IPS-18a (cell line): ENCODE results near the gene IGFBP4.

ENCODE experiments used
- H3K27ac ChIP-seq: one replicate; pipeline ENCODE4 v1.5.1; 2013; ENCODE audit warnings: low read length
- H3K27me3 ChIP-seq: one replicate; pipeline ENCODE4 v1.6.1; 2013; ENCODE audit warnings: mild to moderate bottlenecking, low read length; ENCODE audit not compliant: control insufficient read depth, insufficient read depth
- H3K36me3 ChIP-seq: one replicate; pipeline ENCODE4 v1.6.1; 2013; ENCODE audit warnings: low read depth, low read length; ENCODE audit not compliant: control insufficient read depth
- H3K4me1 ChIP-seq: one replicate; pipeline ENCODE4 v1.6.1; 2013; ENCODE audit warnings: low read depth, low read length; ENCODE audit not compliant: control insufficient read depth
- H3K4me3 ChIP-seq: one replicate; pipeline ENCODE4 v1.5.1; 2013; ENCODE audit warnings: low read length
- H3K9ac ChIP-seq: one replicate; pipeline ENCODE4 v1.6.1; 2013; ENCODE audit warnings: mild to moderate bottlenecking, low read length, moderate library complexity
- H3K9me3 ChIP-seq: one replicate; pipeline ENCODE4 v1.6.1; 2013; ENCODE audit warnings: low read depth, low read length; ENCODE audit not compliant: control insufficient read depth

Gene IGFBP4

DNA sequence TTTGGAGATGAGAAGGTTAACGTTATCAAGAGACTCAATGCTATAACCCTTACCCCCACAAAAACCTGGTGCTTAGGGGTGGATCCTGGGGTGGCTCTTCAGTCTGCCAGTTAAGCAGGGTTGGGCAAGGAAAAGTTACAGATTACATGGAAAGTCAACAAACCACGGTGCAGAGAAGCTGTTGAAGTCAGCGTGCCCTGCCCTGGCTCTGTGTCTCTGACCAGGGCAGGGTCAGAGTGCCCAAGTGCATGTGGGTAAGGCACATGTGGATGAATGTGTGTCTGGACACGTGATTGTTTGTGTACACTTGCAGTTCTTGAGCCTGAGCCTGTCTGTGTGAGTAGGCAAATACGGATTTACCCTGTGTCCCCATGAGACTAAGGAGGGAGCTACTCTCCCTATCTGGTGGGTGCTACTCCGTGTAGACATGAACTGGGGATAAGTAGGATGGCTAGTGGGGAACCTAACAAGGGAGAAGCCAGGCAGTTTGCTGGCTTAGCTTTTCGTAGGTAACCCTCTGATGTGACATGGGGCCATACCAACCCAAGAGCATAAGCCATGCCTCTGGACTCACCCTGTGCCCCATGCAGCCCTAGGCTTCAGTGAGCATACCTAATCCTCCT lies 5.5 kb downstream of the IGFBP4 start:
- Histone ChIP-seq H3K4me3 (no peak overlapping the region), H3K9me3 (no peaks in the 10 kb centered on the region), H3K27me3 (peaks cover 5% of the 10 kb centered on the region), H3K36me3 (peaks cover 7% of the 10 kb centered on the region), H3K9ac (no peak overlapping the region), H3K27ac (no peak overlapping the region), H3K4me1 (peaks cover 23% of the 10 kb centered on the region)

DNA sequence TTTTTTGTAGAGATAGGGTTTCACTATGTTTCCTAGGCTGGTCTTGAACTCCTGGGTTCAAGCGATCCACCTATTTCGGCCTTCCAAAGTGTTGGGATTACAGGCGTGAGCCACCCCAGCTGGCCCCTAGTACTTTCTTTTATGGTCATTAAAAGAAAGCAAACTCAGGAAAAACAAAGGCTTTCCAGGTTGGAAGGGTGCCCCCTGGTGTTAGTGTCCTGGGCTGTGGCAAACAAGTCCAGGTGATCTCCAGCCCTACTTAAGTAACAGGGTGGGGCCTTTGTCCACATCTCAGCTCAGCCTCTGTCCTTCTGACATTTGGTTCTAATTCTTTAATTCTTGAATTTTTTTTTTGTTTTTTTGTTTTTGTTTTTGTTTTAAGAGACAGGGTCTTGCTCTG lies 6.9 kb downstream of the IGFBP4 start:
- Histone ChIP-seq H3K4me1 (peaks cover 13% of the 10 kb centered on the region), H3K9me3 (no peaks in the 10 kb centered on the region), H3K4me3 (no peak overlapping the region), H3K27ac (no peak overlapping the region), H3K27me3 (no peaks in the 10 kb centered on the region), H3K36me3 (peaks cover 18% of the 10 kb centered on the region), H3K9ac (no peak overlapping the region)

DNA sequence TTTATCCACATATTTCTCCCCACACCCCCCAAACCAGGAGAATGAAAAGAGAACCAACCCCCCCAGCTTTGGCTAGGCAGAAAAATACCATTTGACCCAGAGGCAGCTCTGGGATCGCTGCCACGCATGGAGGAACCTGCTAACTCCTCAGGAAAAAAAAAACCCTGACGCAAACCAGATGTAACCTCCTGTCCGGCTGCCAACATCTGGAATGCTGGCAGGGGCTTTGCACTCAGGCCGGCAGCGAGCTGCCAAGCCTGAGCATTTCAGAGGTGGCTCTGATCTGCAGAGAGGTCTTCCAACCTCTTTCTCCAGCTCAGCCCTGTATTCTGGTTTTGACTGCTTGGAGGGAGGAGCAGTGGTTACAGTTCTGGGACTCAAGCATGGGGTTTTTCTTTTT lies 8.2 kb downstream of the IGFBP4 start:
- H3K4me1 ChIP-seq: peaks cover 7% of the 10 kb centered on the region

DNA sequence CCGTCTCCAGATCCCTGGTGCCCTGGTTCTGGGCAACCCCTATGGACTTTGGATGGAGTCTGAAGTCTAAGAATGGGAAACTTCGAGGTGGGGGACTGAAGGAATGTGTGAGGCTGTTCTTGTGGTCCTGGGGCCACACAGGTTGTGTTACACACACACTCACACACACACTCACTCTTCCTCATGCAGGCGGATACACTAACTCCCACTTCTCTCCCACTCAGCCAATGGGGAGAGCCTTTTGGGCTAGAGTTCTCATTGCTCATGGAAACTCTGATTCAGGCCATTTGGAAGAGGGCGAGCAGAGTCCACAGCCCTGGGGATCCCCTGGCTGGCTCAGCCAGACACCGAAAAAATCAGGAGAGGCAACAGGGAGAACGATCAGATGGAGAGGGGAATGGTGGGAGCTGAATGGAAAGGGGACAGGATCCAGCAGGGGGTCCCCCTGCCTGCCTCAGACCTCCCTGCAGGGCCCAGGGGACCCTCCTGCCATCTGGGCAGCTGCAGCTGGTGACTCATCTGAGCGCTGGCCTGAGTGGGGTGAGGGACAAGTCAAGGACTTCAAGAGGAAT lies 9.1 kb downstream of the IGFBP4 start:
- Histone ChIP-seq H3K27ac (no peak overlapping the region), H3K4me1 (peaks cover 7% of the 10 kb centered on the region), H3K27me3 (no peaks in the 10 kb centered on the region), H3K9ac (no peak overlapping the region), H3K4me3 (no peak overlapping the region), H3K9me3 (no peaks in the 10 kb centered on the region), H3K36me3 (peaks cover 23% of the 10 kb centered on the region)

More for the DNA sequence above, 8.2 kb downstream of the IGFBP4 start:
- no peak overlapping the region for H3K4me3 ChIP-seq
- H3K27ac ChIP-seq: no peak overlapping the region
- H3K27me3 ChIP-seq: no peaks in the 10 kb centered on the region
- H3K9ac ChIP-seq: no peak overlapping the region
- no peaks in the 10 kb centered on the region for H3K9me3 ChIP-seq
- H3K36me3 ChIP-seq: peaks cover 23% of the 10 kb centered on the region

DNA sequence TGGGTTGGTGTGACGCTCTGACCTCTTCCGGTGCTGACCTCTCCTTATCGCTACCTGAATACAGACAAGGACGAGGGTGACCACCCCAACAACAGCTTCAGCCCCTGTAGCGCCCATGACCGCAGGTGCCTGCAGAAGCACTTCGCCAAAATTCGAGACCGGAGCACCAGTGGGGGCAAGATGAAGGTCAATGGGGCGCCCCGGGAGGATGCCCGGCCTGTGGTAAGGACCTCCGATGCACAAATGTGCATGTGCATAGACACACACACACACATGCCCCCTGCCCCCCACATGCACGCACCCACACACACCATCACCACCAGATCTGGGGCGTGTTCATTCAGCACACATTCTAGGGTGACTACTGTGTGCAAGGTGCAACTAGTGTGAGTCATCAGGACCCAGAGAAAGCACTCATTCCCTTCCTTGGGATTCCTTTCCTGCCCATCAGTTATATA lies 9.7 kb downstream of the IGFBP4 start:
- peaks cover 13% of the 10 kb centered on the region for H3K4me1 ChIP-seq
- H3K27ac ChIP-seq: no peak overlapping the region

DNA sequence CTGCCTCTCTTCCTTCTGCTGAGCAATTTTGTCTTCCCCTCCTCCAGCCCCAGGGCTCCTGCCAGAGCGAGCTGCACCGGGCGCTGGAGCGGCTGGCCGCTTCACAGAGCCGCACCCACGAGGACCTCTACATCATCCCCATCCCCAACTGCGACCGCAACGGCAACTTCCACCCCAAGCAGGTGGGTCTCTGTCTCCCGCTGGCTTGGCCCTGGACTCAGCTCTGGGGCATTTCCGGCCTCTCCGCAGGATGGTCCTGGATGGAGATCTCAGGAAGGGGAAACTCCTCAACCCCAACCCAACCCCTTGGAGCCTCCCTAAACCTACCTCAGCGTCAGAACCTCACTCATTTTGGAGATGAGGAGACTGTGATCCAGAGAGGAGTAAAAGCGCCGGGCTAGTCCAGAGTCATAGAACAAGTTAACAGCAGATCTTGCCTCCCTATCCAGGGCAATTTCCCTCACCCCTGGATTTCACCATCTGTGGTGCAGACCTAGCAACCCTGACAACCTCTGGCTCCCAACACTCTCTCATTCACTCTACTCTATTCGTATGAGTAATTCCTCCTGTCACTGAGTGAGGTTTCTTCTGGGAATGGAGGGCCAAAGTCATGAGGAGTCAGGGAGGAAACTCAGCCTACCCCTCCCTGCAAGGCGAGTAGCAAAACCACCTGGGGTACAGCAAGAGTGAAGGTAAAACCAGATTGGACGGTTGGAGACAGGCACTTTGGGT lies 10.8 kb downstream of the IGFBP4 start:
- Histone ChIP-seq H3K27ac (no peak overlapping the region), H3K9ac (no peak overlapping the region), H3K4me1 (peaks cover 12% of the 10 kb centered on the region), H3K4me3 (no peak overlapping the region), H3K27me3 (no peaks in the 10 kb centered on the region), H3K36me3 (peaks cover 23% of the 10 kb centered on the region), H3K9me3 (no peaks in the 10 kb centered on the region)

More for the DNA sequence above, 9.7 kb downstream of the IGFBP4 start:
- Histone ChIP-seq H3K36me3 (peaks cover 23% of the 10 kb centered on the region), H3K9me3 (no peaks in the 10 kb centered on the region), H3K27me3 (no peaks in the 10 kb centered on the region), H3K4me3 (no peak overlapping the region), H3K9ac (no peak overlapping the region)

DNA sequence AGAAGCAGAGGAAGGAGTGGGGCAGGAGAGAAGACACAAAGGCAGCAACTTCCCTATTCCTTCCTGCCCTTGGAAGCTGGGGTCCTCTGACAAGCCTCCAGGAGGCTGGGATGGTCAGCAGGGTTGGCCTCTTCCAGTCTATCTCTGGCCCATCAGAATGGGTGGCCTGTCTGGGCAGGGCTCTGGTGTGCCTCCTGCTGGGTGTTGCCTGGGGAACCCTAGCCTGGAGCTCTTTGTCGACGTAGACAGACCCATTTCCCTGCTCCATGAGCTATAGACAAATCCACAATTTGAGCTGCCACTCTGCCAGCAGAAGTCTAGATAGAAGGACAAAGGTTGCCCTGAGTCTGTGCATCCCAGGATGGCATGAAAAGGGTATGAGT lies 11.4 kb downstream of the IGFBP4 start:
- peaks cover 12% of the 10 kb centered on the region for H3K4me1 ChIP-seq
- no peak overlapping the region for H3K27ac ChIP-seq
- no peaks in the 10 kb centered on the region for H3K9me3 ChIP-seq
- H3K4me3 ChIP-seq: no peak overlapping the region
- H3K36me3 ChIP-seq: peaks cover 23% of the 10 kb centered on the region
- H3K27me3 ChIP-seq: no peaks in the 10 kb centered on the region
- no peak overlapping the region for H3K9ac ChIP-seq

DNA sequence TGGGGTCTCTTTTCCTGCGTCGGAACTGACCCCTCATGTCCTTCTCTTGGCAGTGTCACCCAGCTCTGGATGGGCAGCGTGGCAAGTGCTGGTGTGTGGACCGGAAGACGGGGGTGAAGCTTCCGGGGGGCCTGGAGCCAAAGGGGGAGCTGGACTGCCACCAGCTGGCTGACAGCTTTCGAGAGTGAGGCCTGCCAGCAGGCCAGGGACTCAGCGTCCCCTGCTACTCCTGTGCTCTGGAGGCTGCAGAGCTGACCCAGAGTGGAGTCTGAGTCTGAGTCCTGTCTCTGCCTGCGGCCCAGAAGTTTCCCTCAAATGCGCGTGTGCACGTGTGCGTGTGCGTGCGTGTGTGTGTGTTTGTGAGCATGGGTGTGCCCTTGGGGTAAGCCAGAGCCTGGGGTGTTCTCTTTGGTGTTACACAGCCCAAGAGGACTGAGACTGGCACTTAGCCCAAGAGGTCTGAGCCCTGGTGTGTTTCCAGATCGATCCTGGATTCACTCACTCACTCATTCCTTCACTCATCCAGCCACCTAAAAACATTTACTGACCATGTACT lies 13.2 kb downstream of the IGFBP4 start:
- Histone ChIP-seq H3K9ac (no peak overlapping the region), H3K27ac (no peak overlapping the region), H3K4me1 (peaks cover 9% of the 10 kb centered on the region), H3K4me3 (no peak overlapping the region), H3K27me3 (no peaks in the 10 kb centered on the region), H3K9me3 (no peaks in the 10 kb centered on the region), H3K36me3 (peaks cover 23% of the 10 kb centered on the region)

DNA sequence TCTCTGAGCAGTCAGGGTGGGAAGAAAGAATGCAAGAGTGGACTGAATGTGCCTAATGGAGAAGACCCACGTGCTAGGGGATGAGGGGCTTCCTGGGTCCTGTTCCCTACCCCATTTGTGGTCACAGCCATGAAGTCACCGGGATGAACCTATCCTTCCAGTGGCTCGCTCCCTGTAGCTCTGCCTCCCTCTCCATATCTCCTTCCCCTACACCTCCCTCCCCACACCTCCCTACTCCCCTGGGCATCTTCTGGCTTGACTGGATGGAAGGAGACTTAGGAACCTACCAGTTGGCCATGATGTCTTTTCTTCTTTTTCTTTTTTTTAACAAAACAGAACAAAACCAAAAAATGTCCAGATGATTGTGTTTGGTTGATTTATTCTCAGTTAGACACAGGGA lies 14.1 kb downstream of the IGFBP4 start:
- no peaks in the 10 kb centered on the region for H3K27me3 ChIP-seq
- H3K9ac ChIP-seq: no peak overlapping the region
- peaks cover 23% of the 10 kb centered on the region for H3K36me3 ChIP-seq

DNA sequence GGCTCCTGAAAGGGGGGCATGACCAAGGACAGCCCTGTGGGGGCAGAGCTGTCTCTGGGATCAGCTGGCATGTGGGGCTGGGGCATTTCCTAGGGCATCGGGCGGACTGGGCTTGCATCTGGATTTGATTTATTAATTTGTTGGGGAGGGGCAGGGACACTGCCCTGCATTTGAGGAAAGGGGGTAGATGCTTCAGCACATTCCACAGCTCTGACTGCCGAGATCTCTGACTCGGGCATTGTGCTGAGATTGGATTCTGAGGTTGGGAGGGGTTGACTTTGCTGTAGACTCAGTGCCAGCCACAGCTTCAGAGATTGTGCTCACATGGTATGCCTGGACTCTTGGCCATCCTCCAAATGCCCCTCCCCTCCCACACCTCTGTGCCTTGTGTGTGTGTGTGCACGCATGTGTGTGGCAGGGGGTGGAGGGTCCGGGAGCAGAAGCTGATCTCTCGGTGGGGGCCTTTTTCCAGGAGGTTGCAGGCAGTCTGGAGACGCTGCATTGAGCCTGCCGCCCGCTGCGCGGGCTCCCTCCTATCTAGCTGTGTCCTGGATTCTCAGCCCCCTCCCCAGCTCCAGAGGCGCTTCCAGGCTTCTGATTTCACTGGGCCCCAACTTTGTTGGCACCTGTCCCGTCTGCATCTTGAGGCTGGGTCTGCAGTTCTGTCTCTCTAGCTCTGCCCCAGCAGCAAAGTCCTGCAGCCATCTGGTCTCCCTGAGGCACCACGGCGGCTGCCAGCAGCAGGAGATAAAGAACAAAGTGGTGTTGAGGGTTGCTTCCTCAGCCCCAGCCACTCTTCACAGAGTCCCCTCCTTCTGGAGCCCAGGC lies 14.9 kb downstream of the IGFBP4 start:
- no peak overlapping the region for H3K4me3 ChIP-seq
- H3K9ac ChIP-seq: no peak overlapping the region
- H3K9me3 ChIP-seq: no peaks in the 10 kb centered on the region
- H3K36me3 ChIP-seq: peaks cover 20% of the 10 kb centered on the region
- H3K27ac ChIP-seq: no peak overlapping the region
- peaks cover 19% of the 10 kb centered on the region for H3K4me1 ChIP-seq
- H3K27me3 ChIP-seq: no peaks in the 10 kb centered on the region

More for the DNA sequence above, 14.1 kb downstream of the IGFBP4 start:
- Histone ChIP-seq H3K27ac (no peak overlapping the region), H3K4me1 (peaks cover 11% of the 10 kb centered on the region), H3K4me3 (no peak overlapping the region), H3K9me3 (no peaks in the 10 kb centered on the region)

DNA sequence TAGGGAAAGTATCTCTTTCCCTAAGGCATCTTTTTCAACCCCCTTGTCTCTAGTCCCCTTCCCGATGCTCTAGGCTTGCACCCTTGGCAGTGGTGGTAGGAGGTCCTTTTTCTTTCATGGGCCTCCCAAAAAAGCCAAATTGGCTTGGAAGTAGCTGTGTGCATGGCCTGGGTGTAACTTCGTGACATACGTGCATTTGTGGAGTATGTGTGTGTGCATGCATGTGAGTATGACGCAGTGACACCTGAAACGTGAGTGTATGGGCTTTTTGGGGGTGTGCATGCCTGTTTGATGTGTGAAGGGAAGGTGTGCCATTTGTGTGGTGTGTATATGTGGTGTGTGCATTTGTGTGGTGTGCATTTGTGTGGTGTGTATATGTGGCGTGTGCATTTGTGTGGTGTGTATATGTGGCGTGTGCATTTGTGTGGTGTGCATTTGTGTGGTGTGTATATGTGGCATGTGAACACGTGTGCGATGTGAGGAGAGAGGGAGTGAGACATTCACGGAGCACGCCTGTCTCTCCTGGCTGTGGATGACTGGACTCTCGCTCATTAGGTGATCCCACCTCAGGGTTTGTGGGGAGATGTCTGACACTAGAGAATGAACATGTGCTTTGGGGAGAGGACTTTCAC lies 15.7 kb downstream of the IGFBP4 start:
- Histone ChIP-seq H3K9me3 (no peaks in the 10 kb centered on the region), H3K9ac (no peak overlapping the region), H3K4me3 (no peak overlapping the region), H3K27me3 (no peaks in the 10 kb centered on the region), H3K36me3 (peaks cover 13% of the 10 kb centered on the region), H3K27ac (no peak overlapping the region), H3K4me1 (peaks cover 21% of the 10 kb centered on the region)
